Left lung (tissue), 10 donors: ENCODE measurements around the gene CACNB1. TPM values are rescaled to one million over a fixed set of nuclear protein-coding genes. Genes with fewer than 3 reads are reported as not detected.

Experiments
- ATAC-seq: fragments of 200-7000 bp; cut with Tn5 transposase; one replicate; pipeline ENCODE4 v1.9.1; 2020; ENCODE audit warnings: moderate library complexity
- DNase-seq, 4 donors: peaks; one replicate each; pipeline ENCODE4 v3.0.0-alpha.2; 2013 to 2020
- H3K27ac ChIP-seq, 2 donors: fragments of 200-600 bp; sonication (generic) in 1 of 2; one replicate each; pipeline versions ENCODE4 v1.5.0 to v1.8.0; 2020 to 2021
- H3K27me3 ChIP-seq, 2 donors: fragments of 200-600 bp; sonication (generic) in 1 of 2; one replicate each; pipeline versions ENCODE4 v1.5.0 to v1.8.0; 2020 to 2021
- H3K36me3 ChIP-seq, 2 donors: fragments of 200-600 bp; sonication (generic) in 1 of 2; one replicate each; pipeline versions ENCODE4 v1.5.0 to v1.8.0; 2020 to 2021
- H3K4me1 ChIP-seq, 2 donors: fragments of 200-600 bp; one replicate each; pipeline ENCODE4 v1.8.0; 2021
- H3K4me3 ChIP-seq, 2 donors: fragments of 200-600 bp; sonication (generic) in 1 of 2; one replicate each; pipeline versions ENCODE4 v1.5.0 to v1.8.0; 2020 to 2021; ENCODE audit warnings: mild to moderate bottlenecking in 1 of 2
- H3K9me3 ChIP-seq, 2 donors: fragments of 200-600 bp; sonication (generic) in 1 of 2; one replicate each; pipeline versions ENCODE4 v1.5.0 to v1.8.0; 2020 to 2021
- intact Hi-C, 2 donors: fragments of 100-400 bp; cut with DNase I; formaldehyde crosslinking; loops; one replicate each; pipeline versions ENCODE4 v1.11.2 to v1.14.2; 2022
- polyA plus RNA-seq, 6 donors: library from polyadenylated mRNA; unstranded; fragments of 120-200 nt; gene quantifications; one replicate each; pipeline ENCODE4 v1.2.1, GENCODE V29; 2013; ENCODE audit not compliant: insufficient read length in 6 of 6
- total RNA-seq, 2 donors: library from RNA; stranded (reverse); fragmentation: NEBNext Ultra II Directional; extraction: Animal tissue kit (Norgen Biotek cat#: 25700); gene quantifications; one replicate each; pipeline ENCODE4 v1.2.1, GENCODE V29; 2021
- TF ChIP-seq, protein P1 (sequence below), 2 donors: fragments of 200-600 bp; sonication (generic) in 1 of 2; IDR thresholded peaks; one replicate each; pipeline versions ENCODE4 v1.5.0 to v1.8.0; 2021; ENCODE audit warnings: antibody characterized with exemption in 2 of 2
- donor health status: DM: no; HTN: yes; CAD: no.
- donor health status: DM: no; HTN: no; CAD: no.

The CACNB1 gene
- total and polyA plus RNA-seq, 8 donors, result 9.4 to 31.4 (median 13.3) TPM

GRCh38 chr17:39208893-39209292, 11.4 kb upstream of the CACNB1 start:
- Histone ChIP-seq H3K4me3 (no peak overlapping the region), H3K4me1 (peaks cover 7 to 29% of the 10 kb centered on the region in 2 donors), H3K9me3 (no peaks in the 10 kb centered on the region), H3K36me3 (peaks cover 0 to 21% of the 10 kb centered on the region in 2 donors), H3K27ac (peak overlapping the region; percentile 55 to 83), H3K27me3 (peaks cover 0 to 33% of the 10 kb centered on the region in 2 donors)
- DNase-seq, result peak in 1 of 4 donors; percentile 67
- TF ChIP-seq, protein P1, sequence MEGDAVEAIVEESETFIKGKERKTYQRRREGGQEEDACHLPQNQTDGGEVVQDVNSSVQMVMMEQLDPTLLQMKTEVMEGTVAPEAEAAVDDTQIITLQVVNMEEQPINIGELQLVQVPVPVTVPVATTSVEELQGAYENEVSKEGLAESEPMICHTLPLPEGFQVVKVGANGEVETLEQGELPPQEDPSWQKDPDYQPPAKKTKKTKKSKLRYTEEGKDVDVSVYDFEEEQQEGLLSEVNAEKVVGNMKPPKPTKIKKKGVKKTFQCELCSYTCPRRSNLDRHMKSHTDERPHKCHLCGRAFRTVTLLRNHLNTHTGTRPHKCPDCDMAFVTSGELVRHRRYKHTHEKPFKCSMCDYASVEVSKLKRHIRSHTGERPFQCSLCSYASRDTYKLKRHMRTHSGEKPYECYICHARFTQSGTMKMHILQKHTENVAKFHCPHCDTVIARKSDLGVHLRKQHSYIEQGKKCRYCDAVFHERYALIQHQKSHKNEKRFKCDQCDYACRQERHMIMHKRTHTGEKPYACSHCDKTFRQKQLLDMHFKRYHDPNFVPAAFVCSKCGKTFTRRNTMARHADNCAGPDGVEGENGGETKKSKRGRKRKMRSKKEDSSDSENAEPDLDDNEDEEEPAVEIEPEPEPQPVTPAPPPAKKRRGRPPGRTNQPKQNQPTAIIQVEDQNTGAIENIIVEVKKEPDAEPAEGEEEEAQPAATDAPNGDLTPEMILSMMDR (IDR thresholded peaks at IDR 0.05), result no peak
- peak; percentile 32 for ATAC-seq
- intact Hi-C loops, result no loop called here

DNA sequence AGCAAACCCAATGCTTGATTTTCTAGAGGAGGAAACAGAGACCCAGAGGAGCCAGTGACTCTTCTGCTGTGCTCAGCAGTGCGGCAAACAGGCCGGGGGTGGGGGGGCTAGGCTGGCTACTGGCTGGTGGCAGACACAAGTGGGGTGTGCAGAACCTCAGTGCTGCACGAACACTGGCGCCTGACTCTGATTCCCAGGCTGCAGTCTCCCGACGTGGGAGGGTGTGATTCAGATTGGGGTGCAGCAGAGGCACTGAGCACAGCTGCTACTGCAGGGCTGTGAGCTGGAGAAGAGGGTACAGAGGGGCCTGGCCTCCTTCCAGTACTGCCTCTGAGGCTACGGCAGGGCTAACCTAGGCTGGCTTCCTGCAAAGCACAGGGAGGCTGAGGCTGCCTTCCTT, 10.7 kb upstream of the CACNB1 start:
- peak in 2 of 4 donors; percentile 75 to 76 for DNase-seq
- ATAC-seq, result peak; percentile 51
- Histone ChIP-seq H3K36me3 (peaks cover 4 to 29% of the 10 kb centered on the region in 2 donors), H3K4me3 (no peak overlapping the region), H3K4me1 (peaks cover 7 to 34% of the 10 kb centered on the region in 2 donors), H3K27ac (peak overlapping the region in 1 of 2 donors; percentile 83), H3K9me3 (no peaks in the 10 kb centered on the region), H3K27me3 (peaks cover 0 to 30% of the 10 kb centered on the region in 2 donors)
- TF ChIP-seq, protein P1 (IDR thresholded peaks at IDR 0.05), result no peak
- intact Hi-C loops, result no loop called here

DNA sequence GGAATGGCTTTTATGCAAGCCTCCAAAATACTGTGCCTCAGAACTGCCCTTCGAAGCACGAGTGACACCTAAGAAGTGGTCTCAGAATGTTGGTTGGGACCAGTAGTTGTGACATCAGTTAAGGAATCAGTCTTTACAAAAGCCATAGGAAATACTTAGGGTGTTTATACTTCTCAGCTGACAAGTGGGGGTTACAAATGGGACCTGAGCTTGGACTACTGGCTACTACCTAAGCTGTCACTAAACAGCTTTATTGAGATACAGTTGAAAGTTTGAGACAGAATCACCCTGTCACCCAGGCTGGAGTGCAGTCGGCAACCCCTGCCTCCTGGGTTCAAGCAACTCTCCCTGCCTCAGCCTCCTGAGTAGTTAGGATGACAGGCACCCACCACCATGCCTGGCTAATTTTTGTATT, 7.7 kb upstream of the CACNB1 start:
- no peak overlapping the region for H3K4me3 ChIP-seq
- peaks cover 4 to 49% of the 10 kb centered on the region in 2 donors for H3K36me3 ChIP-seq
- intact Hi-C loops, result no loop called here
- TF ChIP-seq, protein P1 (IDR thresholded peaks at IDR 0.05), result no peak
- peaks cover 22 to 52% of the 10 kb centered on the region in 2 donors for H3K4me1 ChIP-seq
- H3K27ac ChIP-seq, result no peak overlapping the region
- DNase-seq (peak in 1 of 4 donors; percentile 12), ATAC-seq (no peak)
- H3K9me3 ChIP-seq, result no peaks in the 10 kb centered on the region
- H3K27me3 ChIP-seq, result peaks cover 0 to 14% of the 10 kb centered on the region in 2 donors

GRCh38 chr17:39204245-39204644, 6.8 kb upstream of the CACNB1 start:
- intact Hi-C loops, result no loop called here

GRCh38 chr17:39200957-39201510, 3.6 kb upstream of the CACNB1 start:
- H3K9me3 ChIP-seq, result no peaks in the 10 kb centered on the region
- H3K4me1 ChIP-seq, result peaks cover 18 to 63% of the 10 kb centered on the region in 2 donors
- TF ChIP-seq, protein P1 (IDR thresholded peaks at IDR 0.05), result no peak
- no peak for ATAC-seq
- H3K4me3 ChIP-seq, result peak overlapping the region; percentile 93 to 98
- intact Hi-C loops, result no loop called here
- peaks cover 4 to 47% of the 10 kb centered on the region in 2 donors for H3K36me3 ChIP-seq
- DNase-seq, result no peak
- peaks cover 0 to 20% of the 10 kb centered on the region in 2 donors for H3K27me3 ChIP-seq
- H3K27ac ChIP-seq, result peak overlapping the region; percentile 95 to 97

More at GRCh38 chr17:39204245-39204644, 6.8 kb upstream of the CACNB1 start:
- TF ChIP-seq, protein P1 (IDR thresholded peaks at IDR 0.05), result no peak
- no peak overlapping the region for H3K27ac ChIP-seq
- H3K27me3 ChIP-seq, result peaks cover 0 to 6% of the 10 kb centered on the region in 2 donors
- H3K4me3 ChIP-seq, result no peak overlapping the region
- peaks cover 4 to 49% of the 10 kb centered on the region in 2 donors for H3K36me3 ChIP-seq
- H3K9me3 ChIP-seq, result no peaks in the 10 kb centered on the region
- ATAC-seq (no peak), DNase-seq (peak in 1 of 4 donors; percentile 9)
- H3K4me1 ChIP-seq, result peaks cover 16 to 48% of the 10 kb centered on the region in 2 donors
